Ureter (tissue), 1 donor: Measurements from ENCODE around the gene SPEF2. TPM values are rescaled to one million over a fixed set of nuclear protein-coding genes. Genes with fewer than 3 reads are reported as not detected.

Source experiments
- DNase-seq: peaks from one replicate; pipeline ENCODE4 v3.0.0-alpha.2; 2020; ENCODE audit warnings: low spot score
- total RNA-seq: library from RNA; stranded (reverse); gene quantifications from one replicate; pipeline ENCODE4 v1.2.4, GENCODE V29; 2023
- donor health status: DM: yes; HTN: yes; CAD: no.

Gene SPEF2
- total RNA-seq, 1 donor from 2014 or later, result 12.9 TPM

GRCh38 chr5:35778259-35778769, 160.7 kb downstream of the SPEF2 start:
- DNase-seq, result no peak

- DNase-seq, result no peak
Measured at GRCh38 chr5:35780236-35780635, 162.6 kb downstream of the SPEF2 start.

GRCh38 chr5:35781181-35781790, 163.6 kb downstream of the SPEF2 start:
- no peak for DNase-seq

- DNase-seq, result no peak
Measured at GRCh38 chr5:35783551-35783950, 165.9 kb downstream of the SPEF2 start.

- no peak for DNase-seq
Measured at GRCh38 chr5:35785601-35786085, 168.0 kb downstream of the SPEF2 start.

GRCh38 chr5:35788724-35789123, 171.1 kb downstream of the SPEF2 start:
- DNase-seq, result no peak

- DNase-seq, result no peak
Measured at GRCh38 chr5:35789732-35790456, 172.2 kb downstream of the SPEF2 start.

- no peak for DNase-seq
Measured at GRCh38 chr5:35790457-35790822, 172.8 kb downstream of the SPEF2 start.

- DNase-seq, result no peak
Measured at GRCh38 chr5:35794328-35794619, 176.6 kb downstream of the SPEF2 start.

GRCh38 chr5:35794684-35795375, 177.2 kb downstream of the SPEF2 start:
- DNase-seq, result no peak

GRCh38 chr5:35799181-35799580, 181.5 kb downstream of the SPEF2 start:
- no peak for DNase-seq

GRCh38 chr5:35799753-35800152, 182.1 kb downstream of the SPEF2 start:
- DNase-seq, result no peak

GRCh38 chr5:35803191-35803651, 185.6 kb downstream of the SPEF2 start:
- no peak for DNase-seq

- no peak for DNase-seq
Measured at GRCh38 chr5:35804201-35804653, 186.6 kb downstream of the SPEF2 start.

- no peak for DNase-seq
Measured at GRCh38 chr5:35804841-35805240, 187.2 kb downstream of the SPEF2 start.

- no peak for DNase-seq
Measured at GRCh38 chr5:35810601-35811000, 192.9 kb downstream of the SPEF2 start.

- no peak for DNase-seq
Measured at GRCh38 chr5:35811108-35811741, 193.6 kb downstream of the SPEF2 start.

GRCh38 chr5:35813521-35813920, 195.9 kb downstream of the SPEF2 start:
- no peak for DNase-seq

- no peak for DNase-seq
Measured at GRCh38 chr5:35815089-35815936, 197.7 kb downstream of the SPEF2 start.

- DNase-seq, result no peak
Measured at GRCh38 chr5:35816881-35817521, 199.3 kb downstream of the SPEF2 start.

GRCh38 chr5:35819026-35819425, 201.4 kb downstream of the SPEF2 start:
- DNase-seq, result no peak
